Activated T-helper 1 cell treated with anti-CD3 and anti-CD28 coated beads, Interleukin-12 subunit alpha, Interleukin-12 subunit beta, Interleukin-2, Interleukin-4 antibody, amounts not matched to agents 30 ng/mL and 10 ng/mL and 1 ng/mL, durations not matched to agents 14 hours and 24 hours and 36 hours (primary cell): ENCODE data around the gene OTOS. TPM values are rescaled to one million over a fixed set of nuclear protein-coding genes. Genes with fewer than 3 reads are reported as not detected.

Experiments
- DNase-seq: peaks from one replicate; pipeline ENCODE4 v3.0.0; 2021; ENCODE audit warnings: low spot score
- H3K27ac Mint-ChIP-seq: one replicate; pipeline ENCODE4 v1.8.0; 2021; ENCODE audit warnings: mild to moderate bottlenecking, mixed read lengths
- H3K27me3 Mint-ChIP-seq: one replicate; pipeline ENCODE4 v1.8.0; 2022; ENCODE audit warnings: mild to moderate bottlenecking, moderate library complexity, mixed read lengths; ENCODE audit not compliant: insufficient read depth
- H3K36me3 Mint-ChIP-seq: one replicate; pipeline ENCODE4 v1.8.0; 2021; ENCODE audit warnings: low read depth, mixed read lengths
- H3K4me1 Mint-ChIP-seq: one replicate; pipeline ENCODE4 v1.8.0; 2021; ENCODE audit warnings: low read depth, mixed read lengths
- H3K4me3 Mint-ChIP-seq: one replicate; pipeline ENCODE4 v1.8.0; 2021; ENCODE audit warnings: mild to moderate bottlenecking, moderate library complexity, mixed read lengths
- H3K9me3 Mint-ChIP-seq: one replicate; pipeline ENCODE4 v1.8.0; 2021; ENCODE audit warnings: mixed read lengths
- intact Hi-C: fragments of 100-400 bp; cut with micrococcal nuclease; formaldehyde crosslinking; loops from one replicate; pipeline ENCODE4 v1.15.1; 2024
- total RNA-seq: library from RNA; stranded (reverse); gene quantifications from 2 replicates; pipeline ENCODE4 v1.2.3, GENCODE V29; 2022

OTOS gene
- total RNA-seq, 1 donor from 2014 or later: not detected

GRCh38 chr2:240155048-240155744 is 14.7 kb upstream of the OTOS start:
- intact Hi-C loops: no loop called here
- Mint-ChIP-seq H3K9me3 (no peaks in the 10 kb centered on the region), H3K4me1 (no peaks in the 10 kb centered on the region), H3K27ac (no peak overlapping the region), H3K36me3 (no peaks in the 10 kb centered on the region), H3K27me3 (peaks cover 2% of the 10 kb centered on the region), H3K4me3 (no peak overlapping the region)
- no peak for DNase-seq

GRCh38 chr2:240154606-240155005 is 14.1 kb upstream of the OTOS start:
- Mint-ChIP-seq H3K4me3 (no peak overlapping the region), H3K27me3 (peaks cover 2% of the 10 kb centered on the region), H3K27ac (no peak overlapping the region), H3K36me3 (no peaks in the 10 kb centered on the region), H3K9me3 (no peaks in the 10 kb centered on the region), H3K4me1 (no peaks in the 10 kb centered on the region)
- intact Hi-C loops: no loop called here
- DNase-seq: no peak

DNA sequence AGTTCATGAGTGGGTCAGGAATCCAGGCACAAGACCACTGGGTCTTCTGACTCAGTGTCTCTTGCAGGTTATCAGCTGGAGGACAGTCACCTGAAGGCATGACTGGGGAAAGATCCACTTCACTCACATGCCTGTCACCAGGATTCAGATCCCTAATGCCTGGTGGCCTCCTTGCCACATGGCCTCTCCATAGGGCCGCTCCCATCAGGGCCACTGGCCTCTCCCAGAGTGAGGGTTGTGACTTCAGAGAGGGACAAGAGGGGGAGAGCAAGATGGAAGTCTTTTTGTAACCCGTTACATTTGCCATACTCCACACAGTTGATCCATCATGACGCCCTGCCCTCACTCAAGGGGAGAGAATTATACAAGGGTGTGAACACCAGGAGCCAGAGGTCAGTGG is 13.0 kb upstream of the OTOS start:
- no peaks in the 10 kb centered on the region for H3K4me1 Mint-ChIP-seq
- intact Hi-C loops: no loop called here
- no peak overlapping the region for H3K27ac Mint-ChIP-seq
- H3K27me3 Mint-ChIP-seq: peaks cover 2% of the 10 kb centered on the region
- no peak overlapping the region for H3K4me3 Mint-ChIP-seq
- no peak for DNase-seq
- H3K9me3 Mint-ChIP-seq: no peaks in the 10 kb centered on the region
- H3K36me3 Mint-ChIP-seq: no peaks in the 10 kb centered on the region

- Mint-ChIP-seq H3K36me3 (no peaks in the 10 kb centered on the region), H3K27ac (no peak overlapping the region), H3K9me3 (peaks cover 9% of the 10 kb centered on the region), H3K27me3 (peaks cover 2% of the 10 kb centered on the region), H3K4me3 (no peak overlapping the region), H3K4me1 (no peaks in the 10 kb centered on the region)
- DNase-seq: no peak
- intact Hi-C loops: no loop called here
Measured at GRCh38 chr2:240151477-240152031, 11.1 kb upstream of the OTOS start.

GRCh38 chr2:240149943-240150784 is 9.7 kb upstream of the OTOS start:
- no peaks in the 10 kb centered on the region for H3K4me1 Mint-ChIP-seq
- H3K36me3 Mint-ChIP-seq: no peaks in the 10 kb centered on the region
- peaks cover 2% of the 10 kb centered on the region for H3K27me3 Mint-ChIP-seq
- no peak for DNase-seq
- H3K4me3 Mint-ChIP-seq: no peak overlapping the region
- H3K27ac Mint-ChIP-seq: no peak overlapping the region
- intact Hi-C loops: no loop called here
- H3K9me3 Mint-ChIP-seq: peaks cover 9% of the 10 kb centered on the region

DNA sequence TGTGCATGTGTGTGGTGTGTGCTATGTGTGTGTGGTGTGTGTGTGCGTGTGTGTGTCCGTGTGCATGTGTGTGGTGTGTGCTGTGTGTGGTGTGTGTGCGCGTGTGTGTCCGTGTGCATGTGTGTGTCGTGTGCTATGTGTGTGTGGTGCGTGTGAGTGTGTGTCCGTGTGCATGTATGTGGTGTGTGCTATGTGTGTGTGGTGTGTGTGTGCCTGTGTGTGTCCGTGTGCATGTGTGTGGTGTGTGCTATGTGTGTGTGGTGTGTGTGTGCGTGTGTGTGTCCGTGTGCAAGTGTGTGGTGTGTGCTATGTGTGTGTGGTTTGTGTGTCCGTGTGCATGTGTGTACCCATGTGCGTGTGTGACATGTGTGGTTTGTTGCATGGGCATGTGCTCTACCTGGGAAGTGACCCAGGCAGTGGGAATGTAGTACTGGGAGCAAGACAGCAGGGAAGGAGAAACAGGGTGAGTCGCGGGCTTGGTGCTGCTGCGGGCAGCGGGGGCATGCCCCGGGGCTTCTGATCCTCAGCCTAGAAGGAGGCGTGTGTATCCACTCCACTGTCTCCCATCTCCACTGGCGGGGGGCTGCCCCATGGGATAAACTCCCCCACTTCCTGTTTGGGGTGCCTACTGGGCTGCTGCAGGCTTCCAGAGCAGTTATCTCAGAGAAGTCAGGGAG is 7.6 kb upstream of the OTOS start:
- intact Hi-C loops: no loop called here
- Mint-ChIP-seq H3K27me3 (peaks cover 1% of the 10 kb centered on the region), H3K9me3 (peaks cover 9% of the 10 kb centered on the region), H3K36me3 (no peaks in the 10 kb centered on the region), H3K4me3 (no peak overlapping the region), H3K27ac (no peak overlapping the region), H3K4me1 (no peaks in the 10 kb centered on the region)
- DNase-seq: no peak

DNA sequence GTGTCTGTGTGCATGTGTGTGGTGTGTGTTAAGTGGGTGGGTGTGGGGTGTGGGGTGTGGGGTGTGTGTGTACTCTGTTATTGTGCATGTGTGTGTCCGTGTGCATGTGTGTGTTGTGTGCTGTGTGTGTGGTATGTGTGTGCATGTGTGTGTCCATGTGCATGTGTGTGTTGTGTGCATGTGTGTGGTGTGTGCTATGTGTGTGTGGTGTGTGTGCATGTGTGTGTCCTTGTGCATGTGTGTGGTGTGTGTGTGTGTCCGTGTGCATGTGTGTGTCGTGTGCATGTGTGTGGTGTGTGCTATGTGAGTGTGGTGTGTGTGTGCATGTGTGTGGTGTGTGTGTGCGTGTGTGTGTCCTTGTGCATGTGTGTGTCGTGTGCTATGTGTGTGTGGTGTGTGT is 6.9 kb upstream of the OTOS start:
- H3K9me3 Mint-ChIP-seq: peaks cover 9% of the 10 kb centered on the region
- DNase-seq: no peak
- no peak overlapping the region for H3K4me3 Mint-ChIP-seq
- no peak overlapping the region for H3K27ac Mint-ChIP-seq
- intact Hi-C loops: no loop called here
- no peaks in the 10 kb centered on the region for H3K27me3 Mint-ChIP-seq
- no peaks in the 10 kb centered on the region for H3K4me1 Mint-ChIP-seq
- no peaks in the 10 kb centered on the region for H3K36me3 Mint-ChIP-seq

- H3K9me3 Mint-ChIP-seq: peaks cover 9% of the 10 kb centered on the region
- intact Hi-C loops: no loop called here
- no peaks in the 10 kb centered on the region for H3K36me3 Mint-ChIP-seq
- peaks cover 2% of the 10 kb centered on the region for H3K27me3 Mint-ChIP-seq
- H3K4me1 Mint-ChIP-seq: no peaks in the 10 kb centered on the region
- no peak overlapping the region for H3K4me3 Mint-ChIP-seq
- no peak for DNase-seq
- H3K27ac Mint-ChIP-seq: no peak overlapping the region
Measured at GRCh38 chr2:240146627-240147278, 6.3 kb upstream of the OTOS start.

GRCh38 chr2:240146141-240146561 is 5.7 kb upstream of the OTOS start:
- DNase-seq: no peak
- H3K4me3 Mint-ChIP-seq: no peak overlapping the region
- H3K27me3 Mint-ChIP-seq: peaks cover 2% of the 10 kb centered on the region
- H3K9me3 Mint-ChIP-seq: peaks cover 9% of the 10 kb centered on the region
- intact Hi-C loops: no loop called here
- no peaks in the 10 kb centered on the region for H3K36me3 Mint-ChIP-seq
- H3K27ac Mint-ChIP-seq: no peak overlapping the region
- H3K4me1 Mint-ChIP-seq: no peaks in the 10 kb centered on the region

DNA sequence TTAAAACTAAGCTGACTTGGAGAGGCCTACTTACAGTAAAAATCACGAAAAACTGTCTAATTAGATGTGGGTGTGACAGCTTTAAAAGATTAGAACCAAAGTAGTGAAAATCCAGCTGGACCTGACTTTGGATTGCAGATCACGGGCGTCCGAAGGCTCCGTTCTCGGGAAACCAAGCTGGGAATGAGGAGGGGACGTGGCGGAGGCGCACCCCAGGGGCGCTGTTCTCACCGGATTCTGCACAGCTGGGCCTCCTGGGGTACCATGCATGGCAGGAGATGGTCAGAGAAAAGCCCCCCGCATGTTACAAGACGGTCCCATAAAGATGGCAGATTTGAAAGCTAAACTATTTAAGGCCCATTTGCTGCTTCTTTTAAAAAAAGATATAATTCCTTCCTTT is 5.0 kb upstream of the OTOS start:
- peaks cover 9% of the 10 kb centered on the region for H3K9me3 Mint-ChIP-seq
- peaks cover 2% of the 10 kb centered on the region for H3K27me3 Mint-ChIP-seq
- H3K4me3 Mint-ChIP-seq: no peak overlapping the region
- no peak for DNase-seq
- no peaks in the 10 kb centered on the region for H3K4me1 Mint-ChIP-seq
- intact Hi-C loops: no loop called here
- H3K36me3 Mint-ChIP-seq: no peaks in the 10 kb centered on the region
- no peak overlapping the region for H3K27ac Mint-ChIP-seq

DNA sequence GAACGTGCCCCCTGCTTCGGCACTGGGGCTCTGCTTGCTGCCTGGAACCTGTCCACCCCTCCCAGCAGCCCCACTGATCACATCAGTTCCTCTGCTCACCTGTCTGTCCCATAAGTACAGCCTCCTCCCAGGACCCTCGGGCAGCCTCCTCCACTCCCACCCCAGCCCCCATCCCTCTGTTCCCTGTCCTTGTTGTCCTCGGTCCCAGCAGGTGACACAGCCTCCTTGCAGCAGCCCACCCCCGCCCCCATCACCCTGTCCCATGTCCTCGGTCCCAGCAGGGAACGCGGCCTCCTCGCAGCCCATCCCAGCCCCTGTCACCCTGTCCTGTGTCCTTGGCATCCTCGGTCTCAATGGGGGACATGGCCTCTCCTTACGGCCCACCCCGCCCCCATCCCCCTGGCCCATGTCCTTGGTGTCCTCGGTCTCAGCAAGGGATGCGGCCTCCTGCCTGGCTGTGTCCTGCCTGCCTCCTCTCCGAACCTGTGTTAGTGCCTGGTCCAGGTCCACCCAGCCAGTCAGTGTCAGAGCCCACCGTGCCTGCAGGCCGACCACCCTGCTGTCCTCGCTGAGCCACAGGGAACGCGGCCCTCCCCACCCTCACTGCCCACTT is 4.3 kb upstream of the OTOS start:
- no peaks in the 10 kb centered on the region for H3K36me3 Mint-ChIP-seq
- H3K4me1 Mint-ChIP-seq: no peaks in the 10 kb centered on the region
- H3K4me3 Mint-ChIP-seq: no peak overlapping the region
- intact Hi-C loops: loop anchor here (1.0 kb wide), 1 partner anchor 1109 kb away; no protein-coding TSS in a partner anchor
- no peak overlapping the region for H3K27ac Mint-ChIP-seq
- DNase-seq: no peak
- H3K27me3 Mint-ChIP-seq: peaks cover 3% of the 10 kb centered on the region
- H3K9me3 Mint-ChIP-seq: peaks cover 9% of the 10 kb centered on the region
